Measurements from ENCODE around the gene TRAF3IP1. TPM values are rescaled to one million over a fixed set of nuclear protein-coding genes. Genes with fewer than 3 reads are reported as not detected.

Gene TRAF3IP1
- total RNA-seq, 1 donor from 2014 or later: 15.1 TPM

DNA sequence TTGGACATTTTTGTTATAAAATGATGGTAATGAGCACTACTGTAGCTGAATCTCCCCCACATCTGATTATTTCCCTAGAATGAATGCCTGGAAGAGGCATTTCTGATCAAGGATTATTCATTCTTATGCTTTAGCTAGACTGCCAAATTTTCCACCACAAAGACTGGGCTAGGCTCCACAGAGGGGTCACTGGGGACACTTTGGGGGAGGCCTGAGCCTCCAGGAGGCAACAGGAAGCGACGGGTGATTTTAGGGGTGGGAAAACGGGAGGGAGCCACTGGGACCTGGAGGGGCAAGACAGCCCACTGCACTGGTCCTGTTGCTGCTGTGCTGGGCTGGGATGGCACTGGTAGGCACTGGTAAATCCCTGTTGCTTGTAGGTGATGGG is 104.0 kb downstream of the TRAF3IP1 start:
- H3K36me3 Mint-ChIP-seq (ENCODE audit: low read depth): no peaks in the 10 kb centered on the region
- no peaks in the 10 kb centered on the region for H3K27me3 Mint-ChIP-seq (ENCODE audit: low read depth)
- H3K4me3 Mint-ChIP-seq (ENCODE audit: unreplicated experiment): no peak overlapping the region
- H3K9me3 Mint-ChIP-seq (ENCODE audit: low read depth): no peaks in the 10 kb centered on the region
- no peak for DNase-seq (ENCODE audit: low spot score)
- no peak overlapping the region for H3K27ac Mint-ChIP-seq (ENCODE audit: unreplicated experiment)
- peaks cover 61% of the 10 kb centered on the region for H3K4me1 Mint-ChIP-seq (ENCODE audit: low read depth)
- TF ChIP-seq, protein P1, sequence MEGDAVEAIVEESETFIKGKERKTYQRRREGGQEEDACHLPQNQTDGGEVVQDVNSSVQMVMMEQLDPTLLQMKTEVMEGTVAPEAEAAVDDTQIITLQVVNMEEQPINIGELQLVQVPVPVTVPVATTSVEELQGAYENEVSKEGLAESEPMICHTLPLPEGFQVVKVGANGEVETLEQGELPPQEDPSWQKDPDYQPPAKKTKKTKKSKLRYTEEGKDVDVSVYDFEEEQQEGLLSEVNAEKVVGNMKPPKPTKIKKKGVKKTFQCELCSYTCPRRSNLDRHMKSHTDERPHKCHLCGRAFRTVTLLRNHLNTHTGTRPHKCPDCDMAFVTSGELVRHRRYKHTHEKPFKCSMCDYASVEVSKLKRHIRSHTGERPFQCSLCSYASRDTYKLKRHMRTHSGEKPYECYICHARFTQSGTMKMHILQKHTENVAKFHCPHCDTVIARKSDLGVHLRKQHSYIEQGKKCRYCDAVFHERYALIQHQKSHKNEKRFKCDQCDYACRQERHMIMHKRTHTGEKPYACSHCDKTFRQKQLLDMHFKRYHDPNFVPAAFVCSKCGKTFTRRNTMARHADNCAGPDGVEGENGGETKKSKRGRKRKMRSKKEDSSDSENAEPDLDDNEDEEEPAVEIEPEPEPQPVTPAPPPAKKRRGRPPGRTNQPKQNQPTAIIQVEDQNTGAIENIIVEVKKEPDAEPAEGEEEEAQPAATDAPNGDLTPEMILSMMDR (IDR thresholded peaks at IDR 0.05): no peak

DNA sequence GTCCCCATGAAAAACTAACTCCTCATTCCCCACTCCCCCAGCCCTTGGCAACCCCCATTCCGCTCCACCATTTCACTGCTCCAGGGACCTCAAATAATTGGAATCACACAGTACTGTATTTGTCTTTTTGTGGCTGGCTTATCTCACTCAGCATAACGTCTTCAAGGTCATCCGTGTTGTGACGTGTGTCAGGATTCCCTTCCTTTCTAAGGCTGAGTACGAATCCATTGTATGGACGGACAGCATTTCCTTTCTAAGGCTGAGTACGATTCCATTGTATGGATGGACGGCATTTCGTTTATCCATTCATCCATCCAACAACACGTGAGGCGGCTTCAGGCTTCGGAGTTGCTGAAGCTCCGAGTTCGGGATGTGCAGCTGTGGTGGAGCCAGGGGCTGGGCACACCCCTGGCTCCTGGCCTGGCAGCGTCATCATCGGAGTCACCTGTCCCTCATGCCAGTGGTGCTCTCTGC is 105.2 kb downstream of the TRAF3IP1 start:
- no peak for DNase-seq (ENCODE audit: low spot score)
- Mint-ChIP-seq H3K36me3 (ENCODE audit: low read depth) (peaks cover 5% of the 10 kb centered on the region), H3K27me3 (ENCODE audit: low read depth) (no peaks in the 10 kb centered on the region), H3K27ac (ENCODE audit: unreplicated experiment) (no peak overlapping the region), H3K9me3 (ENCODE audit: low read depth) (peaks cover 6% of the 10 kb centered on the region), H3K4me1 (ENCODE audit: low read depth) (peaks cover 48% of the 10 kb centered on the region), H3K4me3 (ENCODE audit: unreplicated experiment) (no peak overlapping the region)
- TF ChIP-seq, protein P1 (IDR thresholded peaks at IDR 0.05): no peak

DNA sequence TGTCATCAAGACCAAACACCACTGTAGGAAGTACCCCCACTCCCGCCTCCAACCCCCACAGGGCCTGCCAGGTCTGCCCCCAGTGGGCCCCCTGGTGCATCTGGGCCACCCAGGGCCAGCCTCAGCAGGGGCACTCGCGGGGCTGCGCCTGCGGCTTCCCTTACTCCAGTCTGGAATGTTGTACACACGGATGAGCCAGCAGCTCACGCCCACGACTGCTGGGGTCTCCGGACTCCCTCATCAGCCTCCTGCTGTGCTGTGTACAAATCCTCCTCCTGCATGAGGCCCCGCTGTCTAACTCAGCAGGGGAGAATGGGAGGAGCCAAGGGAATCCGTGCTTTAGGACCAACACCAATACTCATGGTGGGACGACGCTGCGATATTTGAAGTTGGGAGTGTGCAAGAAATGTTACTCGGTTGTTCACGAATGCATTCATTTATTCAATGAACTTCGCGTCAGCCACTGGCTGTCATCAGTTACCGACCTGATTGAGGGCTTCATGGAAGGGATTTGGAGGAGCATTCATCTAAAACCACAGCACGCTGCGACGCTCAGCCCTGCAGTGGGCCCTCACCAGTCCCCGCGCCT is 105.8 kb downstream of the TRAF3IP1 start:
- H3K4me1 Mint-ChIP-seq (ENCODE audit: low read depth): peaks cover 43% of the 10 kb centered on the region
- peak overlapping the region; percentile 86 for H3K27ac Mint-ChIP-seq (ENCODE audit: unreplicated experiment)
- H3K27me3 Mint-ChIP-seq (ENCODE audit: low read depth): no peaks in the 10 kb centered on the region
- no peak for DNase-seq (ENCODE audit: low spot score)
- peaks cover 7% of the 10 kb centered on the region for H3K36me3 Mint-ChIP-seq (ENCODE audit: low read depth)
- peaks cover 9% of the 10 kb centered on the region for H3K9me3 Mint-ChIP-seq (ENCODE audit: low read depth)
- peak overlapping the region; percentile 77 for H3K4me3 Mint-ChIP-seq (ENCODE audit: unreplicated experiment)
- TF ChIP-seq, protein P1 (IDR thresholded peaks at IDR 0.05): no peak

DNA sequence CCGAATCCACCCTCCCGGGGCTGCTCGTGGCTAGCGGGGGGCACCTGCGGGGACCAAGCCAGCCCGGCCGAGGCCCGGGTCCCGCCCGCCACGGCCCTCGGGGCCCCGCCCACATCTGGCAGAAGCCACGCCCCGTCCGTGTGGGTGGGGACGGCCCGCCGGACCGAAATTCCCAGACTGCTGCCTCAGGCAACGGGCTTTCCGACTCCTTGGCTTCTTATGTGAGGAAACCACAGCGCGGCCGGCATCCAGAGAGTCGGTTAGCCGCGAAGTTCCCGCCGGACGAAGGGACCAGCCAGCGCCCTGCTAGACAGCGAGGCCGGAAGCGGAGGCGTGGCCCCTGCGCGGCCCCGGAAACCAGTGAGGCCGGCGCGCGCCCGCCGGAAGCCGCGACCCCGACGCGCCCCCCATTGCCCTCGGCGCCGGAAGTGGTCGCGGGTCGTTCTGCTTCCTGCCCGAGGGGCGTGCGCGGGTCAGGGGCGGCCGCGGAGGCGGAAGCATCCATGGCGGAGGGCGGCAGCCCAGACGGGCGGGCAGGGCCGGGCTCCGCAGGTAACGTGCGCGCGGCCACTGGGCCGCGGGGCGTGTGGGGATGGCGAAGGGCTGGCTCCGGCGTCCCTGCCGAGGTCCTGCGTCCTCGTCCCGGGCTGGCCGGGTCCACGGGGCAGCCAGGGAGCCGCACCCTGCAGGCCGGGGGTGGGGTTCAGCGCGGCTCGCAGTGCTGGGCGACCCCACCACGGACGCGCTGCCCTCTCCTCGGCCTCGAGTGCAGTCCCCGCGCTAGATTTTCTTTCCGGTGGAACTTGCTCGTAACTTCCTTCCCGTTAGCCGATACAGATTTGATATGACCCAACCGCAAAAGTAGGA is 106.5 kb downstream of the TRAF3IP1 start, which contains the start of gene ASB1:
Gene ASB1 (plus strand): TSS at position 360 of the 867 bp plus-strand sequence. CDS start 144 bp downstream, at position 504.
- TF ChIP-seq, protein P1 (IDR thresholded peaks at IDR 0.05): no peak

DNA sequence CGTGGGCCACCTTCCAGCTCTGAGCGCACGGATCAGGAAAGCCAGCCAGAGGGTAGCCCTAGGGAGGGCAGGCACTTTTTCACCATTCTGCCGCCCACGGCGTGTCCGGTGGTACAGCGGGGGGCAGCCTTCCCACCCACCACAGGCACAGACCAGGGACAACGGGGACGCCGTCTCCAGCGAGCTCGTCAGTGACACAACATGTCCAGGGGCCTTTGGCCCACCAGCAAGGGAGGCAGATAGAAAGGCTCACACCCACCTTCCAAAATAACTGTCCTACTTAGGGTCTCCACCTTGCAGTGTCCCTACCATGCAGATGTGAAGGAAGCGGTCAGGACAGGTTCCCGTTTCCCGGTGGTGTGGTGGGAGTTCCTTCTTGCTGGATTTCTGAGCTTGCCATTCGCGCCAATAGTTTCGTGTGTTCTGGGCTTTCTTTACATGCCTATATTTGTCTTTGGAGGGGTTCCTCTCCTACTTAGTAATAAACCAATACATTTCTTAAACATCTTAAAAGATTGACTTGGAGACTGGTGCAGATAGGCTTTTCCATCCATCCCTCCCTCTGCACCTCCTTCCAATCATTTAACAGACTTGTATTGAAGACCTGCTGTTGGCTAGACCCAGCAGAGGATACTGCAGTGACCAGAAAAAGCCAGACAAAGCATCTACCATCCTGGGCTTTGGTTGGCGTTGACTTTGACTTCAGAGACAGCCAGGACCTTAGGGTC is 107.3 kb downstream of the TRAF3IP1 start:
- H3K27me3 Mint-ChIP-seq (ENCODE audit: low read depth): no peaks in the 10 kb centered on the region
- H3K9me3 Mint-ChIP-seq (ENCODE audit: low read depth): peaks cover 9% of the 10 kb centered on the region
- TF ChIP-seq, protein P1 (IDR thresholded peaks at IDR 0.05): no peak
- H3K27ac Mint-ChIP-seq (ENCODE audit: unreplicated experiment): peak overlapping the region; percentile 88
- H3K4me1 Mint-ChIP-seq (ENCODE audit: low read depth): peaks cover 31% of the 10 kb centered on the region
- no peak for DNase-seq (ENCODE audit: low spot score)
- H3K36me3 Mint-ChIP-seq (ENCODE audit: low read depth): peaks cover 10% of the 10 kb centered on the region
- H3K4me3 Mint-ChIP-seq (ENCODE audit: unreplicated experiment): peak overlapping the region; percentile 91

More for the DNA sequence above, 106.5 kb downstream of the TRAF3IP1 start, which contains the start of gene ASB1:
- H3K4me1 Mint-ChIP-seq (ENCODE audit: low read depth): peaks cover 36% of the 10 kb centered on the region
- H3K27me3 Mint-ChIP-seq (ENCODE audit: low read depth): no peaks in the 10 kb centered on the region
- H3K9me3 Mint-ChIP-seq (ENCODE audit: low read depth): peaks cover 9% of the 10 kb centered on the region
- peaks cover 10% of the 10 kb centered on the region for H3K36me3 Mint-ChIP-seq (ENCODE audit: low read depth)
- peak within 1 kb of the TSS; percentile 88 for H3K27ac Mint-ChIP-seq (ENCODE audit: unreplicated experiment)
- peak within 1 kb of the TSS; percentile 91 for H3K4me3 Mint-ChIP-seq (ENCODE audit: unreplicated experiment)
- DNase-seq (ENCODE audit: low spot score): no peak
